ENCODE data around the gene TMPRSS6. TPM values are rescaled to one million over a fixed set of nuclear protein-coding genes. Genes with fewer than 3 reads are reported as not detected.

The TMPRSS6 gene
- total RNA-seq, 6 experiments from 2014 or later, result not detected

DNA sequence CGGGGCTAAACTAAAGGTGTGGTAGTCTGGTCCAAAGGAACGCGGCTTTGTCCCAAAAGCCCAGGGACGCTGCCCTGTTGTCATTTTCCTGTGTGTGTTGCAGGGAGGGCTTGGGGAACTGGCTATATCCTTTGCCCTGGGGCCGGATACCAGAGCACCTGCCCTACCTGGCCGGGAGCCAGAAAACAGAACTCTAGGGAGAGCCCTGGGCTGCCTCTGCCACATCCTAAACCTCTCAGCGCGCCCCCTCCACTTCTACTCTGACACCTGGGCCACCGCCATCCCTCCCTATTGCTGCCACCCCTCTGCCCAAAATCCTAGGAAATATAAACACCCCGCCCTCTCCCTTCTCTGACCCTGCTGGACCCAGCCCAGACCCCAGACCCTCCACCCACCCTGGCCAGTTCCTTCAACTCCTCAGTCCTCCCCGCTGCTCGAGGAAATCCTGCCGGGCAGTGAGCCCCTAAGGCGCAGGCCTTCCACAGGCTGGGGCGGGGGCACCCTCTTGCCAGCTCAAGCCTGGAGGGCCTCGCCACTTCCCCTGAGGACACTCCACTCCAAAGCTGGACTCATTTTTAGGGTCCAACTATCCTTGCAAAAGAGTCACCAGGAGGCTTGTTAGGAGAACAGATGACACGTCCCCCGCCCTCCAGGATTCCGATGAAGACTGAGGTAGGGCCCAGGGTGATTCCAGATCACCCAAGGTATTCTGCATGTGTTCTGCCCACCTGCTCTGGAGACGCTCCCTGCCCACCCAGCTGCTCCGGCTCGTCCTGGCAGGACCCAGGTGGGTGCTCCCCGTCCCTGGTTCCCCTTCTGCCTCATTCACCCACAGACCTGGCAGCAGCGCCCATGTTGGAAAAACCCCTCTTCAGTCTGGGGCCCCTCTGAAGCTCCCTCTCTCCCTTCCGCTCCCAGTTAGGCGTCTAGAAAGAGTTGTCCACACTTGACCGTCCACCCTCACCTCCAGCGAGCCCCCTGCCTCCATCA lies 45.8 kb downstream of the TMPRSS6 start:
- no peak overlapping the region for H3K27ac Mint-ChIP-seq
- no peaks in the 10 kb centered on the region for H3K9me3 Mint-ChIP-seq
- DNase-seq, result no peak
- peaks cover 13% of the 10 kb centered on the region for H3K27me3 Mint-ChIP-seq (ENCODE audit: insufficient read depth)
- TF ChIP-seq, protein P1, sequence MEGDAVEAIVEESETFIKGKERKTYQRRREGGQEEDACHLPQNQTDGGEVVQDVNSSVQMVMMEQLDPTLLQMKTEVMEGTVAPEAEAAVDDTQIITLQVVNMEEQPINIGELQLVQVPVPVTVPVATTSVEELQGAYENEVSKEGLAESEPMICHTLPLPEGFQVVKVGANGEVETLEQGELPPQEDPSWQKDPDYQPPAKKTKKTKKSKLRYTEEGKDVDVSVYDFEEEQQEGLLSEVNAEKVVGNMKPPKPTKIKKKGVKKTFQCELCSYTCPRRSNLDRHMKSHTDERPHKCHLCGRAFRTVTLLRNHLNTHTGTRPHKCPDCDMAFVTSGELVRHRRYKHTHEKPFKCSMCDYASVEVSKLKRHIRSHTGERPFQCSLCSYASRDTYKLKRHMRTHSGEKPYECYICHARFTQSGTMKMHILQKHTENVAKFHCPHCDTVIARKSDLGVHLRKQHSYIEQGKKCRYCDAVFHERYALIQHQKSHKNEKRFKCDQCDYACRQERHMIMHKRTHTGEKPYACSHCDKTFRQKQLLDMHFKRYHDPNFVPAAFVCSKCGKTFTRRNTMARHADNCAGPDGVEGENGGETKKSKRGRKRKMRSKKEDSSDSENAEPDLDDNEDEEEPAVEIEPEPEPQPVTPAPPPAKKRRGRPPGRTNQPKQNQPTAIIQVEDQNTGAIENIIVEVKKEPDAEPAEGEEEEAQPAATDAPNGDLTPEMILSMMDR (IDR thresholded peaks at IDR 0.05), result no peak
- H3K4me1 Mint-ChIP-seq (ENCODE audit: low read depth), result no peaks in the 10 kb centered on the region
- H3K36me3 Mint-ChIP-seq (ENCODE audit: low read depth), result peaks cover 5% of the 10 kb centered on the region; the same call in 1 of the 2 replicates
- no peak overlapping the region for H3K4me3 Mint-ChIP-seq

DNA sequence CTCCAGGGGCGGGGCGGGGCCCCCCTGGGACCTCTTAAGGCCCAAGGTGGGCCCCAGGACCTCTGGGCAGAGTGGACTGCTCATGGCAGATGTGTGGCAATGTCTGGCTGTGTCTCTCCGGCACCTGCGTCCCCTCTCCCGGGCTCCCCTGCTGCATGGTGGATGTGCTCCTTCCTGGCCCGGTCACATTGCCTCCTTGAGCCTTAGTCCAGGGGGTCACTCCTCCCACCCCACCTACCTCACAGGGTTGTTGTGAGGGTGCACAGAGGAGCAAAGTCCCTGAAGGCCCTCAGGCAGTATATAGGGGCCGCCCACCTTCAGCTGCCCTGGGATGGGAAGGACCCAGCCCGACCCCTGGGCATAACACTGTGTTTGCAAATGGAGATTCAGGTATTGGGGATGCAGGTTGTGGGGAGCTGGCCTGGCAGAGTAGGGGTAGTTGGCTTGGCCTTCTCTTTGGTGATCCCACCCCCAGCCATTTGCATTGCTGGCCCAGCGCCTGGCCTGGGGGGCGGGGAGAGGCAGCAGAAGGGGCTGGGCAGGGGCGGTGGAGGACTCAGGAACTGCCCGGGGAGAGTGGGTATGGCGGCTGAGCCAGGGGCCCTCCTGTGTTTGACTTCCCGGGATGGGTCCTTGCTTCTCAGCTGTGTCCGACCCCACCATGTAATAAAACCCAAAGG lies 46.7 kb downstream of the TMPRSS6 start:
- H3K4me3 Mint-ChIP-seq, result no peak overlapping the region
- peaks cover 8% of the 10 kb centered on the region for H3K27me3 Mint-ChIP-seq (ENCODE audit: insufficient read depth)
- no peaks in the 10 kb centered on the region for H3K9me3 Mint-ChIP-seq
- TF ChIP-seq, protein P1 (IDR thresholded peaks at IDR 0.05), result no peak
- H3K4me1 Mint-ChIP-seq (ENCODE audit: low read depth), result no peaks in the 10 kb centered on the region
- DNase-seq, result no peak
- peaks cover 5% of the 10 kb centered on the region; the same call in 1 of the 2 replicates for H3K36me3 Mint-ChIP-seq (ENCODE audit: low read depth)
- H3K27ac Mint-ChIP-seq, result no peak overlapping the region

DNA sequence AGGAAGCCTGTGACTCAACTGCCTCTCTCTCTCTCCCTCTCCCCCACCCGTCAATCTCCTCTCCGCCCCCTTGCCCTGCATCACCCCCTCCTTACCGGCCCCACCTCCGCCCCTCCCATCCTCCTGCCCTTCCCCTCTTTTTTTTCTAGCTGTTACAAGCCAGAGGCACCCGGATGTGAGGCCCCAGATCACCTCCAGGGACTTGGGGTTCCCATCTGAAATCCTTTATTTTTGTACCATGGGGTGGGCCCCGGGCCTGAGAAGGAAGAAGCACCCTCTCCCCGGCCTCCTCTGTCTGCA lies 47.2 kb downstream of the TMPRSS6 start:
- TF ChIP-seq, protein P1 (IDR thresholded peaks at IDR 0.05), result no peak
- peaks cover 5% of the 10 kb centered on the region; the same call in 1 of the 2 replicates for H3K36me3 Mint-ChIP-seq (ENCODE audit: low read depth)
- H3K27ac Mint-ChIP-seq, result no peak overlapping the region
- H3K4me1 Mint-ChIP-seq (ENCODE audit: low read depth), result no peaks in the 10 kb centered on the region
- H3K27me3 Mint-ChIP-seq (ENCODE audit: insufficient read depth), result peaks cover 3% of the 10 kb centered on the region; the same call in 1 of the 2 replicates
- no peak for DNase-seq
- no peaks in the 10 kb centered on the region for H3K9me3 Mint-ChIP-seq
- no peak overlapping the region for H3K4me3 Mint-ChIP-seq

DNA sequence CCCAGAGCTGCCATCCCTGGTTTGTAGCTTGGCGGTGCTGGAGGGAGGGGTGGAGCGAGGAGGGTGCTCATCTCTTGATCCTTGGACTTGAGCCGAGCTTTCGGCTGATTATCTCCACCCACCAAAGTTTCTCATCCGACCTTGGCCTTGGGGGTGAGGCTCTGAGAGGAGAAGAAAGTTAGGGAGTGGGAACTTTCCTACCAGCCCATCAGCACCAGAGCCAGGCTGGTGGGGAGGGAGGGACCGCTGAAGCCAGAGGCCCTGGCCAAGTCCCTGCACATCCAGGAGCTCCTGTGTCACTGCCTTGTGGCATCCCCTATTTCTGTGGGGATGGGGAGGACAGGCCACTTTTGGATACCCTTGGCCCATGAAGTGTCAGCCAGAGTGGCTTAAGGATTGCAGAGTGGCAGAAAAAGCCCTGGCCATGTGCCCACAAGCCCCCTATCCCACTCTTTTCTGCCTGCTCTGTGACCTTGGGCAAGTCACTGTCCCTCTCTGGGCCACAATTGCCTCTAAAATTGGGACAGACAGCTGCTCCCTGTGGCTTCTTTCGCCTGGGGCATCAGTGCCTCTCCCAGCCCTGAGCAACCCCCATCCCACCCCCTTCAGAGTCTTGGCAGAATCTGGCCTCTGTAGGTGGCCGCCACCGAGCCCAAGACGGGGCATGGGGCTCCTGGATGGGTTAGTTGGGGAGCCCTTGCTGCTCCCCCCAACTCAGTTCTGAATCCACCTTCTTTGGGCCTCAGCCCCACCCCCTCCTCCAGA lies 47.7 kb downstream of the TMPRSS6 start:
- Mint-ChIP-seq H3K4me3 (no peak overlapping the region), H3K27ac (no peak overlapping the region), H3K9me3 (no peaks in the 10 kb centered on the region), H3K27me3 (ENCODE audit: insufficient read depth) (no peaks in the 10 kb centered on the region), H3K4me1 (ENCODE audit: low read depth) (no peaks in the 10 kb centered on the region), H3K36me3 (ENCODE audit: low read depth) (peaks cover 5% of the 10 kb centered on the region; the same call in 1 of the 2 replicates)
- TF ChIP-seq, protein P1 (IDR thresholded peaks at IDR 0.05), result no peak
- no peak for DNase-seq

DNA sequence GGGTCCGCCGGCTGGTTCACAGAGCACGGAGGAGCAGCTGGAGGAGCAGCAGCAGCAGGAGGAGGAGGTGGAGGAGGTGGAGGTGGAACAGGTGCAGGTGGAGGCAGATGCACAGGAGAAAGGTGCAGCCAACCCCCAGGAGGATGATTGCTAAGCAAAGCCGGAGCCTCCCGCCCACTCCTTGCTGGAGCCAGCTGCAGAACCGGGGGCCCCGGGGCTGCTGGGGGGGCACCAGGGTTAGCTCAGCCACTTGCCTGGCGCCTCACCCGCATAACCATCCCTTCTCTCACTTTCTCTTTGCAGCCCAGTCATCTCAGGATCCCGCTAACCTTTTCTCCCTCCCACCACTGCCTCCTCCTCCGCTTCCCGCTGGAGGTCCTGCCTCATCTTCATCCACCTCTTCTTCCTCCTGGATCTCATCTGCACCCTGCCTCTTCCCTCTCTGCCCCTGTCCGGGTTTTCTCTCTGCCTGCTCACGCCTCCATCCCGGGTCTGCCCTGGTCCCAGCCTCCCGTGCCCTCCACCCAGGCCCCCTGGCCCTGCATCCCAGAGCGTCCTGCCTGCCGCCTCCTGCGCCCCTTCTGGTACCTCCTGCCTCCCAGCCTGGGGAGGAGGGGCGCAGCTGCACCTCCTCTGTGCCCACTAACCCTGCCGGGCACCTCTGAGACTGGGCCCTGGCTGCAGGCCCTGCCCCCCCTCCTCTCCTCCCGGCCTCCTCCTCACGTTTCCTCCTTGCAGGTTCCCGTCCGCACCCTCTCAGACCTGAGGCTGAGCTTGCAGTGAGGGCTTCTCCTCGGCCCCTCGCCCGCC lies 48.5 kb downstream of the TMPRSS6 start:
- TF ChIP-seq, protein P1 (IDR thresholded peaks at IDR 0.05), result no peak
- no peak overlapping the region for H3K4me3 Mint-ChIP-seq
- peaks cover 5% of the 10 kb centered on the region; the same call in 1 of the 2 replicates for H3K36me3 Mint-ChIP-seq (ENCODE audit: low read depth)
- DNase-seq, result no peak
- no peaks in the 10 kb centered on the region for H3K9me3 Mint-ChIP-seq
- H3K27me3 Mint-ChIP-seq (ENCODE audit: insufficient read depth), result no peaks in the 10 kb centered on the region
- H3K4me1 Mint-ChIP-seq (ENCODE audit: low read depth), result no peaks in the 10 kb centered on the region
- H3K27ac Mint-ChIP-seq, result no peak overlapping the region

Measured in HFFc6 (cell line).